ENCODE measurements around the gene ATN1. TPM values are rescaled to one million over a fixed set of nuclear protein-coding genes. Genes with fewer than 3 reads are reported as not detected.
"Not testable (repeated sequence)": the region's sequence is repeated elsewhere in the genome, so short reads cannot be mapped to it uniquely, and the experiment has no call there.

Gene ATN1
- total and polyA plus RNA-seq, 2 donors from 2014 or later = 34.2 to 119 TPM

GRCh38 chr12:6891646-6892001, 36.1 kb upstream of the ATN1 start:
- H3K27ac ChIP-seq (ENCODE audit: low read depth in 2 of 2, low read length in 2 of 2) = peak overlapping the region; percentile 59 to 89
- H3K4me3 ChIP-seq (ENCODE audit: low read length in 3 of 3) = peak overlapping the region; percentile 58 to 61 (median 59)
- FAIRE-seq (no peak), DNase-seq (peak in 1 of 5 donors; percentile 46)
- H3K9ac ChIP-seq (ENCODE audit: low read length in 3 of 3) = peak overlapping the region; percentile 56 to 87 (median 66)
- peaks cover 4 to 6% (median 5%) of the 10 kb centered on the region in 3 donors for H3K4me1 ChIP-seq (ENCODE audit: control insufficient read depth in 2 of 3, insufficient read depth in 2 of 3, low read depth in 1 of 3, low read length in 3 of 3)
- no peak for TF ChIP-seq CTCF (IDR thresholded peaks at IDR 0.05; ENCODE audit: borderline replicate concordance, extremely low read depth, insufficient read depth)
- no peaks in the 10 kb centered on the region for H3K27me3 ChIP-seq (ENCODE audit: control insufficient read depth, insufficient read depth, low read length)
- no peaks in the 10 kb centered on the region for H3K36me3 ChIP-seq (ENCODE audit: control insufficient read depth in 2 of 3, insufficient read depth in 3 of 3, low read length in 3 of 3)
- no peaks in the 10 kb centered on the region for H3K9me3 ChIP-seq (ENCODE audit: control insufficient read depth in 2 of 3, insufficient read depth in 1 of 3, low read length in 3 of 3)
- intact Hi-C loops (cut with DNase I) = no loop called here

GRCh38 chr12:6892683-6893082, 35.1 kb upstream of the ATN1 start:
- peak in 1 of 5 donors; percentile 11 for DNase-seq
- H3K4me3 ChIP-seq (ENCODE audit: low read length in 3 of 3); H3K9ac ChIP-seq (ENCODE audit: low read length in 3 of 3); FAIRE-seq; H3K27me3 ChIP-seq (ENCODE audit: control insufficient read depth, insufficient read depth, low read length); H3K4me1 ChIP-seq (ENCODE audit: control insufficient read depth in 2 of 3, insufficient read depth in 2 of 3, low read depth in 1 of 3, low read length in 3 of 3); intact Hi-C loops (cut with DNase I); H3K27ac ChIP-seq (ENCODE audit: low read depth in 2 of 2, low read length in 2 of 2); H3K36me3 ChIP-seq (ENCODE audit: control insufficient read depth in 2 of 3, insufficient read depth in 3 of 3, low read length in 3 of 3); H3K9me3 ChIP-seq (ENCODE audit: control insufficient read depth in 2 of 3, insufficient read depth in 1 of 3, low read length in 3 of 3): not testable (repeated sequence)

- Histone ChIP-seq H3K36me3 (ENCODE audit: control insufficient read depth in 2 of 3, insufficient read depth in 3 of 3, low read length in 3 of 3) (no peaks in the 10 kb centered on the region), H3K9me3 (ENCODE audit: control insufficient read depth in 2 of 3, insufficient read depth in 1 of 3, low read length in 3 of 3) (no peaks in the 10 kb centered on the region), H3K4me1 (ENCODE audit: control insufficient read depth in 2 of 3, insufficient read depth in 2 of 3, low read depth in 1 of 3, low read length in 3 of 3) (peaks cover 4 to 6% (median 5%) of the 10 kb centered on the region in 3 donors), H3K27me3 (ENCODE audit: control insufficient read depth, insufficient read depth, low read length) (no peaks in the 10 kb centered on the region), H3K4me3 (ENCODE audit: low read length in 3 of 3) (no peak overlapping the region), H3K9ac (ENCODE audit: low read length in 3 of 3) (no peak overlapping the region), H3K27ac (ENCODE audit: low read depth in 2 of 2, low read length in 2 of 2) (no peak overlapping the region)
- intact Hi-C loops (cut with DNase I) = no loop called here
- no peak for FAIRE-seq
- no peak for DNase-seq
- no peak for TF ChIP-seq CTCF (IDR thresholded peaks at IDR 0.05; ENCODE audit: borderline replicate concordance, extremely low read depth, insufficient read depth)
These were observed 33.4 kb upstream of the ATN1 start for GRCh38 chr12:6894321-6894720.

GRCh38 chr12:6896846-6897435, 30.8 kb upstream of the ATN1 start:
- intact Hi-C loops (cut with DNase I) = no loop called here
- no peaks in the 10 kb centered on the region for H3K27me3 ChIP-seq (ENCODE audit: control insufficient read depth, insufficient read depth, low read length)
- DNase-seq (peak in 1 of 5 donors; percentile 25), FAIRE-seq (no peak)
- H3K4me3 ChIP-seq (ENCODE audit: low read length in 3 of 3) = no peak overlapping the region
- no peaks in the 10 kb centered on the region for H3K36me3 ChIP-seq (ENCODE audit: control insufficient read depth in 2 of 3, insufficient read depth in 3 of 3, low read length in 3 of 3)
- no peaks in the 10 kb centered on the region for H3K9me3 ChIP-seq (ENCODE audit: control insufficient read depth in 2 of 3, insufficient read depth in 1 of 3, low read length in 3 of 3)
- H3K27ac ChIP-seq (ENCODE audit: low read depth in 2 of 2, low read length in 2 of 2) = no peak overlapping the region
- H3K9ac ChIP-seq (ENCODE audit: low read length in 3 of 3) = no peak overlapping the region
- H3K4me1 ChIP-seq (ENCODE audit: control insufficient read depth in 2 of 3, insufficient read depth in 2 of 3, low read depth in 1 of 3, low read length in 3 of 3) = no peaks in the 10 kb centered on the region
- TF ChIP-seq CTCF (IDR thresholded peaks at IDR 0.05; ENCODE audit: borderline replicate concordance, extremely low read depth, insufficient read depth) = no peak

Data from kidney (tissue), 14 donors.